Sigmoid colon (tissue), 3 donors: ENCODE data around the gene EHD3.

Experiments used
- CTCF ChIP-seq, 4 experiments: fragments of 450-650 bp in 3 of 4; fragments of 200-600 bp in 1 of 4; IDR thresholded peaks; one replicate each; pipeline ENCODE4 v1.5.1; 2016 to 2019; ENCODE audit warnings: antibody characterized with exemption in 4 of 4, mild to moderate bottlenecking in 3 of 4, moderate library complexity in 2 of 4
- POLR2A ChIP-seq, 2 donors: fragments of 450-650 bp; IDR thresholded peaks; one replicate each; pipeline ENCODE4 v1.6.1; 2016; ENCODE audit warnings: antibody characterized with exemption in 2 of 2, mild to moderate bottlenecking in 2 of 2, moderate library complexity in 2 of 2

- TF ChIP-seq CTCF (IDR thresholded peaks at IDR 0.05): no peak
- no peak for TF ChIP-seq POLR2A (IDR thresholded peaks at IDR 0.05)
Measured at GRCh38 chr2:31246184-31246852, 12.4 kb downstream of the EHD3 start.
